ENCODE data around the gene ACVR1B. TPM values are rescaled to one million over a fixed set of nuclear protein-coding genes. Genes with fewer than 3 reads are reported as not detected.

Gene ACVR1B
- total and polyA plus RNA-seq, 4 donors: 4.0 to 21.9 (median 12.0) TPM

- Histone ChIP-seq H3K27ac (ENCODE audit: low read depth in 1 of 2, low read length in 2 of 2) (no peak overlapping the region), H3K4me3 (ENCODE audit: low read depth in 1 of 3, low read length in 3 of 3) (no peak overlapping the region), H3K4me1 (ENCODE audit: control insufficient read depth in 4 of 4, insufficient read depth in 4 of 4, low read length in 3 of 4) (no peaks in the 10 kb centered on the region), H3K36me3 (ENCODE audit: control insufficient read depth in 4 of 4, insufficient read depth in 3 of 4, low read depth in 1 of 4, low read length in 3 of 4) (peaks cover 0 to 3% (median 0%) of the 10 kb centered on the region in 4 donors), H3K27me3 (ENCODE audit: control insufficient read depth in 4 of 4, insufficient read depth in 4 of 4, low read length in 3 of 4) (no peaks in the 10 kb centered on the region), H3K9ac (ENCODE audit: low read depth in 1 of 2, low read length in 2 of 2) (no peak overlapping the region), H3K9me3 (ENCODE audit: control insufficient read depth in 4 of 4, low read length in 3 of 4) (peaks cover 0 to 5% (median 2%) of the 10 kb centered on the region in 4 donors)
- no peak for DNase-seq (ENCODE audit: low spot score)
- TF ChIP-seq YY1 (IDR thresholded peaks at IDR 0.05) (no peak), NR2F2 (IDR thresholded peaks at IDR 0.05) (no peak), ATF3 (IDR thresholded peaks at IDR 0.05) (no peak), EGR1 (IDR thresholded peaks at IDR 0.05; ENCODE audit: low read depth in 2 of 2) (no peak), SP1 (IDR thresholded peaks at IDR 0.05) (no peak), FOXA2 (IDR thresholded peaks at IDR 0.05) (no peak), FOXA1 (IDR thresholded peaks at IDR 0.05) (no peak), GABPA (IDR thresholded peaks at IDR 0.05 in 1 of 2, conservative IDR thresholded peaks at IDR 0.05 in 1 of 2) (no peak), MAX (IDR thresholded peaks at IDR 0.05) (no peak), CTCF (IDR thresholded peaks at IDR 0.05; ENCODE audit: low read depth, low read length, missing input control) (no peak), RAD21 (IDR thresholded peaks at IDR 0.05) (no peak), RXRA (IDR thresholded peaks at IDR 0.05) (no peak), HNF4A (conservative IDR thresholded peaks at IDR 0.05) (no peak), REST (IDR thresholded peaks at IDR 0.05) (no peak), TAF1 (conservative IDR thresholded peaks at IDR 0.05) (no peak), ZBTB33 (IDR thresholded peaks at IDR 0.05) (no peak), HNF4G (IDR thresholded peaks at IDR 0.05) (no peak), JUND (IDR thresholded peaks at IDR 0.05) (no peak)
- WGBS: 79% methylated on average over 15 of the region's 15 CpGs
Observed at GRCh38 chr12:51941011-51941581, 10.4 kb upstream of the ACVR1B start.

All from liver (tissue), 9 donors.